IPS-20b (cell line): Measurements from ENCODE around the gene COL27A1.

Source experiments
- H3K27ac ChIP-seq: one replicate; pipeline ENCODE4 v1.5.1; 2013; ENCODE audit warnings: low read length
- H3K27me3 ChIP-seq: 2 replicates; pipeline ENCODE4 v1.6.1; 2013; ENCODE audit warnings: mild to moderate bottlenecking, low read length, inconsistent platforms; ENCODE audit not compliant: insufficient read depth
- H3K36me3 ChIP-seq: 2 replicates; pipeline ENCODE4 v1.6.1; 2013; ENCODE audit warnings: low read depth, mild to moderate bottlenecking, inconsistent platforms, low read length, moderate library complexity; ENCODE audit not compliant: insufficient read depth
- H3K4me1 ChIP-seq: 2 replicates; pipeline ENCODE4 v1.6.1; 2013; ENCODE audit warnings: mild to moderate bottlenecking, control low read depth, inconsistent platforms, low read length, moderate library complexity; ENCODE audit not compliant: insufficient read depth
- H3K4me3 ChIP-seq: 2 replicates; pipeline ENCODE4 v1.5.1; 2013; ENCODE audit warnings: mild to moderate bottlenecking, low read length, inconsistent platforms
- H3K9ac ChIP-seq: 2 replicates; pipeline ENCODE4 v1.6.1; 2013; ENCODE audit warnings: low read depth, mild to moderate bottlenecking, inconsistent platforms, low read length, moderate library complexity
- H3K9me3 ChIP-seq: 2 replicates; pipeline ENCODE4 v1.6.1; 2013; ENCODE audit warnings: mild to moderate bottlenecking, low read depth, low read length, inconsistent platforms; ENCODE audit not compliant: insufficient read depth

The COL27A1 gene

DNA sequence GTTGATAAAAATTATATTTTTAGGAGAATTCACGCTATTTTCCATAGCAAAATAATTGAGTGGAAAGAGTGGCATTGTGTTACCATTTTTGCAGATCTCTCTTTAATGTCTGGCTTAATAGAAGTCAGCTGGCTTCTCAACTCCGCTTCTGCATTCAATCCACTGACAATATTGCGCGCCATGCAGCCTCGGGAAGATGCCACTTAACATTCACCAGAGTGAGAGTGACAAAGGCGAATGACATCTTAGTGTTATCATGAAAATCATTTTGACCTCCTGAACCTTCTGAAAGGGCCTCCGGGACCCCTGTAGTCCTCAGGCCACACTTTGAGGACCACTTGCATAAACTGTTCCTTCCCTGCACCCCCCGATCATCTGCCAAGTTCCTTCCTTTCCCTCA is 87.5 kb downstream of the COL27A1 start:
- Histone ChIP-seq H3K4me1 (no peaks in the 10 kb centered on the region; the same call in 1 of the 2 replicates), H3K9ac (no peak overlapping the region), H3K9me3 (no peaks in the 10 kb centered on the region), H3K27ac (no peak overlapping the region), H3K27me3 (no peaks in the 10 kb centered on the region), H3K4me3 (no peak overlapping the region), H3K36me3 (no peaks in the 10 kb centered on the region)

DNA sequence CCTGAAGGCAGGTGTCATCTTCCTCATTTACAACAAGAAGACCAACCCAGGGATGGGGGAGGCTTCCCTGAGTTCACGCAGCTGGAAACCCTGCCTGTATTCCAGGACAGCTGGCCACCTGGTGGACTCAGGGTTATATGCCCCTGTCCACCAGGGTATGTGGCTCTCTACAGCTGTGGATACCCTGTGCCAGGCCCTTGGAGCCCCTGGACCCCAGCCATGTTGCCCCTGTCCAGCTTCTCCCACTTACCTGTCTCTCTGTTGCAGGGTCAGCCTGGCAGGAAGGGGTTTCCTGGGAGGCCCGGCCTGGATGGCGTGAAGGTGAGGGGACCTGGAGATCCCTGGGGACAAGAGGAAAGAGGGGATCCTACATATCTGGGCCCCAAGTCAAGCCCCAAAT is 87.9 kb downstream of the COL27A1 start:
- no peaks in the 10 kb centered on the region for H3K36me3 ChIP-seq
- no peak overlapping the region for H3K4me3 ChIP-seq
- no peaks in the 10 kb centered on the region; the same call in 1 of the 2 replicates for H3K4me1 ChIP-seq
- no peaks in the 10 kb centered on the region for H3K27me3 ChIP-seq
- no peaks in the 10 kb centered on the region for H3K9me3 ChIP-seq
- no peak overlapping the region for H3K27ac ChIP-seq
- no peak overlapping the region for H3K9ac ChIP-seq

DNA sequence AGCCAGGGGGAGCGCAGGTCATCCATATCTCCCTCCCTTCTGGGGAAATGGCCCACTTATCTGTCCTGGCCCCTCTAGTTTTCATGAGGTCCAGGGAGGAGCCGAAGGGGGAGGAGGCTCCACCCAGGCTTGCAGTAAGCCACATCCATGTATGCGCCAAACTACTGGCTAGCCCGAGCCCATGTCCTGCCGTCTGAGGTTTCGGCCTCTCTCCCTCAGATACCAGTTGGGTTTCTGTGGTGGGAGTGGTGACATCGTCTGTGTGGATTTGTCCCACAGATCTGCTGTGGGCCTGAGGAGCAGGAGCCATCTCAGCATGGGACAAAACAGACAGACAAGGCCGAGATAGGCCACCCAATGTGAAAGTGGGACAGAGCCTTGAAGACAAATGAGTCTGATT is 89.2 kb downstream of the COL27A1 start:
- Histone ChIP-seq H3K4me1 (no peaks in the 10 kb centered on the region; the same call in 1 of the 2 replicates), H3K27ac (no peak overlapping the region), H3K4me3 (no peak overlapping the region), H3K36me3 (no peaks in the 10 kb centered on the region), H3K9me3 (no peaks in the 10 kb centered on the region), H3K9ac (no peak overlapping the region), H3K27me3 (no peaks in the 10 kb centered on the region)

DNA sequence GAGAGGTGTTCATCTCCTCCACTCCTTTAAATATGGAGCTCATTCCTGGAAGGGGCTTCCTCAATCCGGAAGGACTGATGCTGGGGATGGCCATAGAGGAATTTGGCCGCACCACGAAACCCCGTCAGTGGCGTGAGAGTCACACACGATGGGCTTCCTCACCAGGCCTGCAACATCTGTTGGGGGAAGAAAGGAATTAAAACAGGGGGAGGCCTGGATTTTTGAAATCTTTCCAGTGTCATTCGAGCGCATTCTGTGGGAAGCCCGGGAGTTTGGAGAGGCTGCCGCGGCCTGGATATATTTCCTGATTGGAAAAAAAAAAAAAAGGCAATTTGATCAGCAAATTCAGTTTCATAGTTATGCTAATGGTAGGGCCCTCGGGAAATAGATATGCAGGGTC is 91.2 kb downstream of the COL27A1 start:
- no peak overlapping the region for H3K4me3 ChIP-seq
- no peaks in the 10 kb centered on the region; the same call in 1 of the 2 replicates for H3K4me1 ChIP-seq
- no peaks in the 10 kb centered on the region for H3K27me3 ChIP-seq
- H3K9ac ChIP-seq: no peak overlapping the region
- H3K9me3 ChIP-seq: no peaks in the 10 kb centered on the region
- no peak overlapping the region for H3K27ac ChIP-seq
- H3K36me3 ChIP-seq: no peaks in the 10 kb centered on the region

DNA sequence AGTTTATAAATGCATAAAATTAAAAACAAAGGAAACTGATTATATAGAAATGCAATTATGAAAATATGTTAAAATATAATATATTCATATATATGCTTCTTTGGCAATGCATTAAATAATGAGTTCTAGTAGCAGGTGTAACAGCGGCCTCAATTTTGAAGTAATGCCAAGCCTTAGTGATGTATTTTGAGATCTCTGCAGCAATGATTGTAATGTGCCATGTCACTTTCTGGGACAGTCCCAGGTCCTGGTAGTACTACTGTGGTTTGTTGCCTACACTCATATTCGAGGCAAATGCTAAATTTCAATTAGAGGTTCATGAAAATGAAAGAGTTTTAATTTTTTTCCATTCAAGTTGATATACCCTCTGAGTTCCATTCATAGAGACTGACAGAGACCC is 91.7 kb downstream of the COL27A1 start:
- H3K27me3 ChIP-seq: no peaks in the 10 kb centered on the region
- no peak overlapping the region for H3K4me3 ChIP-seq
- H3K9ac ChIP-seq: no peak overlapping the region
- no peaks in the 10 kb centered on the region; the same call in 1 of the 2 replicates for H3K4me1 ChIP-seq
- no peaks in the 10 kb centered on the region for H3K36me3 ChIP-seq
- no peaks in the 10 kb centered on the region for H3K9me3 ChIP-seq
- H3K27ac ChIP-seq: no peak overlapping the region

DNA sequence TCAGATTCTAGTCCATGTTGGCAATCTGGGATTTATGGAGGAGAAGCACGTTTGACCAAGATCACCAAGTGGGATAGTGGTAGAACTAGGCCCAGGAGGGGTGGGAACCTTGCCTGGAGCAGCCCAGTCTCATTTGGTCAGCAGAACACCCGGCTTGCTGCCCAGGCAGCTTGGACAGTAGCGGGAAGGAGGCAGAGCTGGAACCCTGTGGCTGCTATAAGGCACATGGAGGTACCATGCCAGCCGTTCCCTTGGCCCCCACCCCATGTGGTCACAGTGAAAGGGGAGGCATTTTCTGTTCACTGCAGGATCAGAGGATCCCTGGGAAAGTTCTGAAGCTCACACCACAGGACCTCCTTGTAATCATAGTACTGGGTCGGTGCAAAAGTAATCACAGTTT is 92.2 kb downstream of the COL27A1 start:
- Histone ChIP-seq H3K4me1 (no peaks in the 10 kb centered on the region; the same call in 1 of the 2 replicates), H3K9me3 (no peaks in the 10 kb centered on the region), H3K9ac (no peak overlapping the region), H3K27me3 (no peaks in the 10 kb centered on the region), H3K27ac (no peak overlapping the region), H3K4me3 (no peak overlapping the region), H3K36me3 (no peaks in the 10 kb centered on the region)

DNA sequence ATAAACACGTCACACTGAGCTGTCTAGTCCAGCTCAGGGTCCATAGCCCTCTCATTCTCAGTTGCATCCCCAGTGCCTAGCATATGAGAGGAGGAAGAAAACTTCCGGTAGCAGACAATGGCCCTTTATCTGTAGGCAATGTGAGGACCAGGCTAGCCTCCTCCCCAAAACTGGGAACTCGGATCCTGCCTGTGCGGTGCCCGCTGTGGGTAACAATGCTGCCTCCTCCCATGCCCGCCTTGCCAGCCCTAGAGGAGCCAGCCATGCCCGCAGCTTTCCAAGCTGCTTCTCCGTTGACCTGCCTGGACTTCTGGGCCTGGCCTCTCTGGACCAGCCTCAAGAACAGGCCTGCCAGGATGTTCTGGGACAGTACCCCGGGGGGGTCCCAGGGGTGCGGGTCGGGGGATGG is 93.0 kb downstream of the COL27A1 start:
- Histone ChIP-seq H3K4me3 (no peak overlapping the region), H3K36me3 (no peaks in the 10 kb centered on the region), H3K4me1 (no peaks in the 10 kb centered on the region; the same call in 1 of the 2 replicates), H3K27me3 (no peaks in the 10 kb centered on the region), H3K9ac (no peak overlapping the region), H3K9me3 (no peaks in the 10 kb centered on the region), H3K27ac (no peak overlapping the region)

DNA sequence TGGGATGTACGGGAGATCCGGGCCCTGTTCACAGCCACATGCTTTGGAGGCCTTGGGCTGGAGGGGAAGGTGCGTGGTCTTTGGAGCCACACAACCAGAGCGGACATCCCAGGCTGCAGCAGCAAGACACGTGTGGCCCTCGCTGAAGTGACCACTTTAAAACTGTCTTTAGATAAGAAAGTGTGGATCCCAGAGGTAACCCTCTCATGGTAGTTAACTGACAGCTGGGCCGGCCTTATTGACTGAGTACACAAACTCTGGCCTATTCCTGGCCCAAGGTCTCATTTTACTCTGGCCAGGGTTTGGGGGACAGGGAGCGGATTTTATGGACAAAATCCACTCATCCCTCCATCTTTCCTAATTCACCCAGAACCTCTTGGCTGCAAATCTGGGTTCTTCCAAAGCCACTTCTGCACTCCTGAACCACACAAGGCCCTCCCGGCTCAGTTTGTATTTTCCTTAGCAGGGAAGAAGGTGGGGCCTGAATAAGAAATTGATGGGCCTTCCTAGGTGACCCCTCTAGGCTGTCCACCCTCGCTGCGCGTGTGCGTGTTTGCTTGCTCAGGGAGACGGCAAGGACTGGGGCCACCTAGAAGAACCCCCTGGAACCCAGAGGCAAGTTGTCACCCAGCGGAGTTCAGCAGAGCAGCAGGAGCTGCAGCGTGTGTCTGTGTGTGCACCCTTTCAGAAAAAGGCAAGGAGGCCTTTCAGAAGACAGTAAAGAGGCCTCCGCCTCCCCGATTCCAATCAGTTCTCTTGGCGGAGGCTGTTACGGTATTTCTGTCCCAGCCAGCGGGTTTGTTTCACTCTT is 94.3 kb downstream of the COL27A1 start:
- Histone ChIP-seq H3K4me3 (no peak overlapping the region), H3K4me1 (no peaks in the 10 kb centered on the region; the same call in 1 of the 2 replicates), H3K27me3 (no peaks in the 10 kb centered on the region), H3K9ac (no peak overlapping the region), H3K27ac (no peak overlapping the region), H3K36me3 (no peaks in the 10 kb centered on the region), H3K9me3 (no peaks in the 10 kb centered on the region)

DNA sequence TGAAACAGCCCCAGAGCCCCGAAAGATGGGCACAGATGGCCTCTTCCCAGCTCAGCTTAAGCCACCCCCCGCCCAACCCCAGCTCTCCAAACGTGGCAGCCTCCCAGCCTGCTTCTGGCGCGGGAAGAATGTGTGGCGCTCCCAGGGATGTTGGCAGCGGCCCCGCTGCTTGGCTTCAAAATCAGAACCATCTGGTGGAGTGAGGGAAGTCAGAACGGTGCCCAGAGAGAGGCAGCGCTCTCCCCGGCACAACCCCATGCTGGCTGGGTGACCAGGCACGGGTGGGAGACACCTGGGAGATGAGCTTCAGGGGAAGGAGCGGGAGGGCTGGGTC is 94.9 kb downstream of the COL27A1 start:
- Histone ChIP-seq H3K4me3 (no peak overlapping the region), H3K4me1 (no peaks in the 10 kb centered on the region; the same call in 1 of the 2 replicates), H3K9me3 (no peaks in the 10 kb centered on the region), H3K27me3 (no peaks in the 10 kb centered on the region), H3K27ac (no peak overlapping the region), H3K36me3 (no peaks in the 10 kb centered on the region), H3K9ac (no peak overlapping the region)

DNA sequence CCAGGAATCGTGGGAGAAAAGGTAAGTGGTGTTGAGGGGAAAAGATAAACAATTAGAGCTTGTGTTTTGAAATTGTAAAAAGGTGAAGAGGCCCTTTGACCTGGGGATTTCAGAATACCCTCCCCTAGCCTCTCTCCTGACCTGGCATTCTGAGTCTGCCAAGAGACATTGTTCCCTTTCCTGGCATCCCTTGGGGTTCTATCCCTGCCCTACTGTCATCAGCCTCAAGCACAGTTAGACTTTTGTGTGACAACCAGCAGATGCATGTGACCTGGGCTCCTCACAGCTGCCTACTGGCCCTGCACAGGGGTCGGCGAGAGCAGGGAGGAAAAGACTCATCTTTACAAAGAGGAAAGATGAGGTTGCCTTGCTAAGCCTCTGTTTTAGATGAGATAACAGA is 95.3 kb downstream of the COL27A1 start:
- Histone ChIP-seq H3K27me3 (no peaks in the 10 kb centered on the region), H3K27ac (no peak overlapping the region), H3K4me1 (no peaks in the 10 kb centered on the region; the same call in 1 of the 2 replicates), H3K36me3 (no peaks in the 10 kb centered on the region), H3K4me3 (no peak overlapping the region), H3K9ac (no peak overlapping the region), H3K9me3 (no peaks in the 10 kb centered on the region)

DNA sequence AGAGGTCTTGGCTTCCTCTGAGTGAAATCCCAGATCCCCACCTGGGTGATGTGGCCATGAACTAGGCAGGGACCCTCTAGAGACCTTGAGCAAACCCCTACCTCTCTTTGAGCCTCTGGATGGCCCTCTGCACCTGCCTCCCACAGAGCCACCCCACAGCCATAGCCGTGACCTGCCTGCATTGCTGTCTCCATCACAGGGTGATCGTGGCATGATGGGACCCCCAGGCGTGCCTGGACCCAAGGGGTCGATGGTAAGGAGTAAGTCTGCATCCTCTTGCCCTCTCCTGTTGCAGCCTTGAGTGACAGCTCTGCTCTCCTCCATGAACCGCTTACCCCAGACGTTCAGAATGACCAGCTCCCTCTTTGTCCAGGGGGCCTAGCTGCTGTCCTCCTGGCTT is 97.1 kb downstream of the COL27A1 start:
- H3K4me1 ChIP-seq: no peaks in the 10 kb centered on the region; the same call in 1 of the 2 replicates
- no peak overlapping the region for H3K4me3 ChIP-seq
- no peaks in the 10 kb centered on the region for H3K27me3 ChIP-seq
- H3K9me3 ChIP-seq: no peaks in the 10 kb centered on the region
- H3K36me3 ChIP-seq: no peaks in the 10 kb centered on the region
- no peak overlapping the region for H3K27ac ChIP-seq
- no peak overlapping the region for H3K9ac ChIP-seq

DNA sequence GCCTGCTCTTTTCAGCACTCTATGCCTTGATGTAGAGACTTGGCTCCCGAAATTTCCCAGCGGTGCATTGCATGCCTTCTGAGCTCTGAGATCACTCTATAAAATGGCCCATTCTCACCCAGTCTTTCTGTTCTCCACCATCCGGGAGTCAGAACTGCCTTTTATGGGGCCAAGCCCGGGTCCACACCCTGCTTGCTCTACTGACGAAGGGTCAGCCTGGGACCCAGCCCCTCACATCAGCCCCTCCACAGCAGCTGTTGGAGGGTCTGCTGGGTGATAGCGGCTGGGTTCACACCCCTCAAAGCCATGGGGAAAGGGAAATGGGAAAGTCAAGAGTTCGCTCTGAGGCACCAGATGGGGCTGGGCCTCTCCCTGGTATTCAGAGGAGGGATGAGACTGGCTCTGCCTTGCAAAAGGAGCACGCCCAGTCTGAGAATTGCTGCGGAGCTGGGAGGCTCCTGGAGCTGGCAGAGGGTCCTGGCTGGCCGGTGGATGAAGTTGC is 101.5 kb downstream of the COL27A1 start:
- H3K4me3 ChIP-seq: no peak overlapping the region
- no peak overlapping the region for H3K27ac ChIP-seq
- H3K9me3 ChIP-seq: no peaks in the 10 kb centered on the region
- no peaks in the 10 kb centered on the region for H3K4me1 ChIP-seq
- no peak overlapping the region for H3K9ac ChIP-seq
- no peaks in the 10 kb centered on the region for H3K36me3 ChIP-seq
- H3K27me3 ChIP-seq: no peaks in the 10 kb centered on the region
